Stimulated activated CD4-positive, alpha-beta T cell treated with anti-CD3 and anti-CD28 coated beads, Interleukin-4, amount 100 ng/mL, for 1 hour (primary cell): Measurements from ENCODE around the gene USP49.
A peak's percentile ranks its signal among the peaks of the same experiment; 100 is the strongest.
"Not testable (repeated sequence)": the region's sequence is repeated elsewhere in the genome, so short reads cannot be mapped to it uniquely, and the experiment has no call there.

Experiments
- DNase-seq: peaks from one replicate; pipeline ENCODE4 v3.0.0-alpha.2; 2020

Gene USP49

GRCh38 chr6:41871691-41872090 lies 23.5 kb downstream of the USP49 start:
- no peak for DNase-seq

DNA sequence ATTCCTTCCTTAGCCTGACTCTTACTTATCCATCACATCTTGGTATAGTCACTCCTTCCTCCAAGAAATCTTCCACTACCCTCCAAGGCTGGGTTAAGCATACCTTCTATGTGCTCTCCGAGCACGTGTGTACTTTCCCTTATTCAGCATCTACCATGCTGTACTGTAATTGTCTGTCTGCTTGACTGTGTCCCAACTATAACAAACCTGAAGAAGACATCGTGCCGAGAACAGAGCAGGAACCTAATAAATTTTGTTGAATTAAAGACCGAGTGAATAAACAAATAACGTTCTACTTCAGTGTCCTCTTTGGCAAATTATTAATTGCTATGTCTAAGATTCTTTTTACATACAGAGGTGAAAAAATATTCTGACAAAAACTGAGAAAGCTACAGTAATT lies 35.8 kb downstream of the USP49 start:
- DNase-seq: no peak

GRCh38 chr6:41858703-41859102 lies 36.5 kb downstream of the USP49 start:
- no peak for DNase-seq

DNA sequence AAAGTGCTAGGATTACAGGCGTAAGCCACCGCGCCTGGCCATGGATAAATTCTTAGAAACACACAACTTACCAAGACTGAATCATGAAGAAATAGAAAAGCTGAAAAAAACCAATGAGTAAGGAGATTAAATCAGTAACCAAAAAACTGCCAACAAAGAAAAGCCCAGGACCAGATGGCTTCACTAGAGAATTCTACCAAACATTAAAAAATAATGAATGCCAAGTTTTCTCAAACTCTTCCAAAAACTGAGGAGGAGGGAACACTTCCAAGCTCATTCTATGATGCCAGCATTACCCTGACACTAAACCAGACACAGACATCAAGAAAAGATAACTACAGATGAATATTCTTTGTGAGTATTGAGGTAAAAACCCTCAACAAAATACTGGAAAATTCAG lies 44.3 kb downstream of the USP49 start:
- no peak for DNase-seq

DNA sequence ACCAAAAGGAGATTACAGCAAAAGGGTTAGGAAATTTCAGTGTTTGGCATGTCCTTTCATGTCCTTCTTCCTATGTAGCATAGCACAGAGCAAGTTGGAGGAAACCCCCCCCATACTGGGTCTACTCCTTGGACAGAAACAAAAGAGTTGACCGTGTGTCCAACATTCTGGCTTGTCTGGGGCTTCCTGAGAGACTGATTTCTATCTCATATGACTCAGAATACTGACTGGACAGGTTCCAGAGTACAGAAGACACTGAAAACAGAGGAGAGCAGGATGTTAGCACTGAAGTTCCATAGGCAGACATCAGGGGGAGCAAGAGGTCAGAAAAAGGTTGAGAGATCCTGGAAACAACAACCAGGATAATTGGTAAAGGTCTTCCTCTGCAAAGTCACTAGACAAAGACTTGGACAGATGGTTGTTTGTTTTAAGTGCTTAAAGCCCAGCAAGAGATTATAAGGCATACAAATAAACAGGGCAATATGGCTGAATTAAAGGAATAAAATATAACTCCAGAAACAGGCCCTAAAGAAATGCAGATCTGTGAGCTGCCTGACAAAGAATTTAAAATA lies 48.4 kb downstream of the USP49 start:
- peak; percentile 30 for DNase-seq

DNA sequence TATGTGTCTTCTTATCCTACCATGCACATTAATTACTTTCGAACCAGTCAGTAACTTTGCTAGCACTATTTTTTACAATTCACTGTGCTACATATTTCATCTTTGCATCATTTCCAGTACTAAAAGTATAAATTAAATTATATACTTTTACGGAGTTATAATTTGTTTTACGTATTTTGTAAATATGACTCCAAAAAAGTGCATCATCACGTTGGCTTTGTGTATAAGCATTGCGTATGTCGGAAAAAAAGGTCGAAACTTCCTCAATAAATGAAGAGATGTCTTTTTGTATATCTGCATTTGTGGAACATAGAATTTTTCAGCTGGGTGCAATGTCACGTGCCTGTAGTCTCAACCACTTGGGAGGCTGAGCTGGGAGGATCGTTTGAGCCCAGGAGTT lies 52.0 kb downstream of the USP49 start:
- DNase-seq: no peak

- DNase-seq: no peak
Measured at GRCh38 chr6:41840326-41840725, 54.8 kb downstream of the USP49 start.

DNA sequence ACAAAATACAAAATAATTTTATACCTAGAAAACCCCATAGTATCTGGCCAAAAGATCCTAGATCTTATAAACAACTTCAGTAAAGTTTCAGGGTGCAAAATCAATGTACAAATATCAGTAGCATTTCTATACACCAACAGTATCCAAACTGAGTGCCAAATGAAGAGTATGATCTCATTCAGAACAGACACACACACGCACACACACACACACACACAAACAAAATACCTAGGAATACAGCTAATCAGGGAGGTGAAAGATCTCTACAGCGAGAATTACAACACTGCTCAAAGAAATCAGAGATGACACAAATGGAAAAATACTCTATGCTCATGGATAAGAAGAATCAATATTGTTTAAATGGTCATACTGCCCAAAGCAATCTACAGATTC lies 58.5 kb downstream of the USP49 start:
- no peak for DNase-seq

DNA sequence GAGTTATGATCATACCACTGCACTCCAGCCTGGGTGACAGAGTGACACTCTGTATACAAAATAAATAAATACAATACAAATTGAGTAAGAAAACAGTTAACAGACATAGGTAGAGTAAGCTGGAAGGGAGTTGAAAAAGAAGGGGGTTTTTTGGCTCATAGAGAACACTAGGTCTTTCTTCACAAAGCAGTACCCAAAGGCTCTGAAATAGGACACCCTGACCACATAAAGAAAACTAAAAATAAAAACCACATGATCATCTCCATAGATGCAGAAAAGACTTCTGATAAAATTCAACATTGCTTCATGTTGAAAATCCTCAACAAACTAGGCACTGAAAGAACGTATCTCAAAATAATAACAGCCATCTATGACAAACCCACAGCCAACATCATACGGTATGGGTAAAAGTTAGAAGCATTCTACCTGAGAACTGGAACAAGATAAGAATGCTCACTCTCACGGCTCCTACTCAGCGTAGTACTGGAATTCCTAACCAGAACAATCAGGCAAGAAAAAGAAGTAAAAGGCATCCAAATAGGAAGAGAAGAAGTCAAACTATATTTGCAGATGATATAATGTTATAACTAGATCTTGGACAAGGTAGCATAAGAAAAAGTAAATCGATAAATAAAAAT lies 59.0 kb downstream of the USP49 start:
- no peak for DNase-seq

GRCh38 chr6:41832263-41832662 lies 62.9 kb downstream of the USP49 start:
- DNase-seq: no peak

GRCh38 chr6:41826343-41827022 lies 68.7 kb downstream of the USP49 start:
- no peak for DNase-seq

- DNase-seq: no peak
Measured at GRCh38 chr6:41824571-41825569, 70.3 kb downstream of the USP49 start.

- DNase-seq: no peak
Measured at GRCh38 chr6:41823178-41823577, 72.0 kb downstream of the USP49 start.

GRCh38 chr6:41822021-41822420 lies 73.2 kb downstream of the USP49 start:
- DNase-seq: no peak

- no peak for DNase-seq
Measured at GRCh38 chr6:41821266-41821665, 73.9 kb downstream of the USP49 start.

DNA sequence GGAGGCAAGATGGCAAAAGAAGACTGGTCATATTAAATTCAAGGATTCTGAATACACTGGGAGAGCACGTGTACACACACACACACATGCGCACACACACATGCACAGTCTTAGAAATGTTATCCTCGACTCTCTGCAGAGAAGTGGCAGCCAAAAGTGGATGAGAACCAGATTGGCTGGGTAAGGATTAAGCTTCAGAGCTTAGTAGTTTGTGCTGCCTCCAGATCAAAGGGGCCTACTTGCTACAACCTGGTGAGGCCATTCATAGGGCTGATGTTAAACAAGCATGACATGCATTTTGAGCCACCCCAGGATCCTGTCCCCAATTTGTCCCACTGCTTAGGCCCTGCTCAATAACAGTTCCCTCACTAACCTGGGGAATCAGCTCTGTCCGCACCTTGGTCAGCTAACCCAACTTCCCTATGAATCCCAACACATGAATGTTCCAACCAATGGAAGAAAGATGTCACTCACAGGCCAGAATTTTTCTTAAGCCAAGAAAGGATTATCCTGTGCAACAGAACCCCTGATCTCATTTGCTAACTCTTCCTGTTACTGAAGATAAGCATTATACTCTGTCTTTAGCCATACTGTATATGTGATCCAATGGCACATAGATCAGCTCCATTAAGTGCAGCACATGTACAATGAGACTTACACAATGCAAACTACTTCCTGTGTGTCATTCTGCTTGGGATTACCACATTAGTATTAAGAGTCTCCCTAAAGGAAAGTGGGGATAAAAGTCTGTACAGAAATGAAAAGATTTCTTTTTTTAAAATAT lies 76.7 kb downstream of the USP49 start:
- no peak for DNase-seq

DNA sequence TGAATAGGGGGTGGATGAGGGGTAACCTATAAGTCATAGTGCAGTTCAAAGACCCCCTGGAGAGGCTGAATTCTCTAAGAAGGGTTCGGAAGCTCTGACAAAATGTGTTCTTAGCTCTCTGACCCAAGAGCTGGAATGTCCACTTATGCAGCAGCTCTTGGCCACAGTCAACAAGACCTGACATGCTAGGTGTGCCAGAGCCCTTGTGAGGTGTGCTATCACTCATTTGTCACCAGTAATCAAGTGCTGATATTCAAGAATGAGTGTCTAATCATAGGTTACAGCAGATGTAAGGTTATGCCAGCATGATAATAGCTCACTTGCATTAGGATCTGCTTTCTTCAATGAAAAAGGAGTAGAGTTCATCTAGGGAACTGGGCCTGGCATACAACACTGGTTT lies 79.6 kb downstream of the USP49 start:
- no peak for DNase-seq

- DNase-seq: no peak
Measured at GRCh38 chr6:41814629-41815028, 80.5 kb downstream of the USP49 start.

DNA sequence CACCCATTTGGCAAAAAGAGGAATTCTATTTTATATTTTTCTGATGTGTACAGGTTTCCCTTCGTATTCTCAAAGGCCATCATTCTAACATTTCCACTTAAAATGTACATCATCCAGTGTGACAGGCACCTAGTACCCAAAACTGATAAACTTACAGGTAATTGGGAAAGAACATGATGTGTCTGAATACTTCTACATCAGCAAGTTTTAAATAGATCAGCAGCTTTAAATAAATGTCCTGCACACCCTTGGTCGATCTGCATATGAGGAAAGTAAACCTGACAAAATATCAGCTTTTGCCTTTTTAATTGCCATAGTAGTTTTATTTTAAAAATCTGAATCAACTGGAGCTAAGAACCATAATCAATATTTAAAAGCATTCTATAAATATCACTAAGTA lies 81.2 kb downstream of the USP49 start:
- no peak for DNase-seq

DNA sequence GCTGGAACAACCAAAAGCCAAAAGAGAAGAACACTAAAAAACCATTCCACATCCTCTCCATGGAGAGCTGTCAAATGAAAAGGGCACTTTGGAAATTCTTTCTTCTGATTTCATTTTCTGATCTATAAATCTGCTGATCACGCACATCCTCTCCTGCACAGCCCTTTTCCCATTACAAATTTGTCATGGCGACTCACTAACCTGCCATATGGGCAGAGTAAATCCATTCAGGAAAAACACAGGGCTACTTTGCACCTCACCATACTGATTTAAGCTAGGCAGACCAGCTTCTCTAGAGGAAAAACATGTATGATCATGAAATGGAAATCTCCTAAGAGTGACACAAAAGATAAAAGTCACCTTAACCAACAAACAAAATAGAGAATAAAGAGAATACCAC lies 81.7 kb downstream of the USP49 start:
- no peak for DNase-seq

GRCh38 chr6:41811946-41812345 lies 83.2 kb downstream of the USP49 start:
- DNase-seq: not testable (repeated sequence)

DNA sequence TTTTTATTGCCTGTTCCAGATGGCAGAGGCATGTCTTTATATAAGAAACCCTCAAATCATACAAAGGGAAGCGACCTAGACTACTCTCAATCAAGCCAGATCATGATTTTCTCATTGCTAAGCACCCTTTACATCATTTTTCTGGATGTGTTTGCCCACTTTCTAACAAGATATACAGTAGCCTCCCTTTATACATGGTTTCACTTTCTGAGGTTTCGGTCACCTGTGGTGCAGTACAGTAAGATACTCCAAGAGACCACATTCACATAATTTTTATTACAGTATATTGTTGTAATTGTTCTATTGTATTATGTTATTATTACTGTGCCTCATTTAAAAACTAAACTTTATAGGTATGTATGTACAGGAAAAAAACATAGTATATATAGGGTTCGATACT lies 84.1 kb downstream of the USP49 start:
- no peak for DNase-seq
